EL (cell line): ENCODE data around the gene SIX2.

Source experiments
- DNase-seq: peaks from one replicate; pipeline ENCODE4 v3.0.0-alpha.2; 2016

Gene SIX2

GRCh38 chr2:45000921-45001868 lies 8.1 kb downstream of the SIX2 start:
- DNase-seq: no peak

DNA sequence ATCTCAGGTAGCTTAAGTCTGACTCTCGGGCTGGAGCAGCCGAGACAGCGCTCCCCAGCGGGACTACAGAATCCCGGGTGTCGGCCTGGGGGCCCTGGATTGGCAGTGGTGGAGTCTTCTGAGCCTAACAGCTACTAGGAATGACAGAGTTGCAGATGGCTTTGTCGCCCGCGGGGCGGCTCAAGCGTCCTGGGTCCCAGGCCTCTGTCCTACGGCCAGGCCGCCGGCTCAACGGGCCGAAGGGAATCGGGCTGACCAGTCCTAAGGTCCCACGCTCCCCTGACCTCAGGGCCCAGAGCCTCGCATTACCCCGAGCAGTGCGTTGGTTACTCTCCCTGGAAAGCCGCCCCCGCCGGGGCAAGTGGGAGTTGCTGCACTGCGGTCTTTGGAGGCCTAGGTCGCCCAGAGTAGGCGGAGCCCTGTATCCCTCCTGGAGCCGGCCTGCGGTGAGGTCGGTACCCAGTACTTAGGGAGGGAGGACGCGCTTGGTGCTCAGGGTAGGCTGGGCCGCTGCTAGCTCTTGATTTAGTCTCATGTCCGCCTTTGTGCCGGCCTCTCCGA lies 8.8 kb downstream of the SIX2 start:
- DNase-seq: no peak

GRCh38 chr2:44999540-44999939 lies 9.7 kb downstream of the SIX2 start:
- no peak for DNase-seq

- DNase-seq: no peak
Observed at GRCh38 chr2:44997963-44998362, 11.3 kb downstream of the SIX2 start.

DNA sequence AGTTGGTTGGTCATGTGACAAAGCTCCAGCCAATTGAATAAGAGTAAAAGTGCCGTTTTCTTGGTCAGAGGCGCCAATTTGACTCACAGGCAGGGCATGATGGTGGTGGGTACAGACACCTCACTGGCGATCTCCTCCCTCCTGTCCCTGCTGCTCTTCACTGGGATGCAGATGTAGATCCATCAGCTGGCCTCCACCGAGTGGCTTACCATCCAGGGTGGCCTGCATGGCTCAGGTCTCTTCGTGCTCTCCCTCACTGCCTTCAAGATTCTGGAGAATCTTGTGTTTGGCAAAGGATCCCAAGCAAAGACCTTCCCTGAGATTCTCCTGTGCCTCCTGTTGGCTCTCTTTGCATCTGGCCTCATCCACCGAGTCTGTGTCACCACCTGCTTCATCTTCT lies 12.9 kb downstream of the SIX2 start:
- no peak for DNase-seq

DNA sequence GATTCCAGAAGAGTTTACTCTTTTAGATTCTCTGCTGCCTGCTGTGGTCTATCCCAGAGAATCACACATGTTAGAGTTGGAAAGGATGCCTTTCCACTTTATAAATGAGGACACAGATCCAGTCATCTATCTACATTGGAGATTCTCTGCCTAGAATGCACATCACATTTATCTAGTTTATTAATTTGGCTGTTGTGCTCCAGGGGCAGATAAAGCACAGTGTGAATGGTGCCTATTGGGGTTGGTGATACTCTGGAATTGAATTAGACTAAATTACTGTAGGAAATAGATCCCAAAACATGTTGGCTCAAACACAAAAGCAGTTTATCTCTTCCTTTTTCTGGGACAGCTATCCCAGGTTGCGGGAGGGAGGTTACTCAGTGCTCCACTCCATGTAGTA lies 14.9 kb downstream of the SIX2 start:
- DNase-seq: no peak

DNA sequence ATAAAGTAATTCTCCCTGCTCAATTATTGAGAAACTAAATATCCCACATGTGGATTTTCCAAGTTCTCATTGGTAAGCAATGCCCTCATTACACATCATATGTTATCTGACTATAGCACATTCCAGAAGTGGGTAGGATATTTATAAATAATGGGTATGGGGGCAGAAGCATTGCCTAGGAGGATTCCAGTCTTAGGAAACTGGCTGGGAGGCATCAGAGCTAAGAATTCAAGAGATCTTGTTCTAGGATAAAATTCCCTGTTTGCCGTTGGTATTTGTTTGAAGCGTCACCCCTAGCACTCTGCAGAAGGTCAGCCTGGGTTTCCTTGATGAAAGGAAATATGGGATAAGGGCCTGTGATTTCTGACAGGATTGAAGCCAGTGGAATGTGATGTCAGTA lies 20.1 kb downstream of the SIX2 start:
- no peak for DNase-seq

DNA sequence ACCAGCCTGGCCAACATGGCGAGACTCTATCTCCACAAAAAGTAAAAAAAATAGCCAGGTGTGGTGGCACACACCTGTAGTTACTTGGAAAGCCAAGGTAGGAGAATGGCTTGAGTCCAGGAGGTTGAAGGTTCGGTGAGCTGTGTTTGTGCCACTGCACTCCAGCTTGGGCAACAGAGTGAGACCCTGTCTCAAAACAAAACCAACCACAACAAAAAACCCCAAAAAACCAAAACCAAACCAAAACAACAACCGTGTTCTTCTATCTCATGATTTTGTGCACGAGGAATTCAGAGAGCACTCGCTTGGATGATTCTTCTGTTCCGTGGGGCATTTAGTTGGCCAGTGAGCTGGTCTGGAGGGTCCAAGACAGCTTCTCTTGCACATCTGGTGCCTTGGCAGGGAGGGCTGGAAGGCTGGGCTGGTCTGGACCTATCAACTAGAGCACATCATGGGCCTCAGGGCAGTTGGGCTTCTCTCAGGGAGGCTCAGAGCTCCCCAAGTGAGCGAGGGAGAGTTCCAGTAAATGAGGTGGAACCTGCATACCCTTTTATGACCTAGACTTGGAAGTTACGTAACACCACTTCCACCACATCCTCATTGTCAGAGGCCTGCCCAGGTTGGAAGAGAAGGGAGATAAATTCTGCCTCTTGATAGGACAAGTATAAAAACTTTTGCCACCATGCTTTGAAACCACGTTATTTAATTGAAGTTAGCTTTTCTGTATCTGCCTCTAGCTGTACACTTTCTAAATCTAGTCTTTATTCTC lies 25.2 kb downstream of the SIX2 start:
- DNase-seq: no peak

DNA sequence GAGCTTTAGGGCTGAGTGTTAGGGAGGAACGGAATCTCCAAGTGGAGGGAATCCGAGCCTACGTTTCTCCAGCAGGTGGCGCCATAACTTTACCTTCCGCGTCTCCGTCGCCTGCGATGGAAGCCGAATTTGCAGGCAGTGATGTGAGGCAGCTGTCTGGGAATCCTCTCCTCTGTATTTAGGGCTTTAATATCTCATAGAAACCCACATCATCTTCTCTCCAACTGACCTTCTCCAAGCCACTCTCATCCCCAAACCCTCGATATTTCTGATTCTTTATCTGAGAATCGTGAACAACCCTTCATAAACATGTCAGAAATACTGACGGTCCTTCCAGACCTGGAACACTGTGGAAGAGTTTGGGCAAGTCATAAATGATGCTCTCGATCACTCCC lies 27.5 kb downstream of the SIX2 start:
- peak; percentile 68 for DNase-seq

DNA sequence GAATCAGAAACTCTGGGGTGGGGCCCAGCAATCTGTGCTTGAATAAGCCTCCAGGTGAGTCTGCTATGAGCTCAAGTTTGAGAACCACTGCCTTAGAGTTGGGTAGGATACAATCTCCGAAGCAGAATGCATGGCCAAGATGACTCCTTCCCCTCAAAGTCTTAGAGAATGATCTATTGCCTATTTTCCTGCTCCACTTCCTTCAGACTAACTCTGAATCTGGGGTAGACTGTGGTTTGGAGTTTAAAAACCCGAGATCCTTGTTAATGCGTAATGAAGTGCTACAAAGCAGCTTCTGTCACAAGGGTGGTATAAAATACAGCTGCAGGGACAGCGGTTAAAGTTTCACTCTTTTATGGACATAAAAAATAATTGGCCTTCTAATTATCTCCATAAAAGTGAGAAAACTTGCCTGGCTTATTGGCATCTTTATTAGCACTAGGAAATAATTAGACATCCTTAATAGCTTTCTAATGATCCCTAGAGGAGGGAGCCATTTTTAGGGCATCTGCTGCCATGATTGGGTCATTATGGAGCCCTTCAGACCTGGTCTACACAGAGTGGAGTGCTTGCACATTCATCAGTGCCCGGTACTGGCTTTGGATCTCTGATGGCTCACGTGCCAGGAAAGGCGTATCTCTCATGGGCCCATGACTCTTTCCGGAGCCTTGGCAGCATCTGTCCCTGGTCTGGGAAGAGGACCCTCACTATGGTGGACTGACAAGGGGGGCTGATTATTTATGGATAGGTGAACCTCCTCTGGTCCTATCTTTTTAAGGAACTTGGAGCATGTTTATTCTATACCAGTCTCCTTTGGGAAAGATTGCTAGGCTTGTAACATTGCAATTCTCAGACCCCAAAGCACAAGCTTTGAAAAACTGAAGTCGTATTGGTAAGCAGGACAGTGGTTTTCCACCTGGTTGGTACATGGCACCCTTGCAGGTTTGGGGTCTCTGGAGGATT lies 28.2 kb downstream of the SIX2 start:
- DNase-seq: no peak

GRCh38 chr2:44979581-44979980 lies 29.7 kb downstream of the SIX2 start:
- DNase-seq: no peak

DNA sequence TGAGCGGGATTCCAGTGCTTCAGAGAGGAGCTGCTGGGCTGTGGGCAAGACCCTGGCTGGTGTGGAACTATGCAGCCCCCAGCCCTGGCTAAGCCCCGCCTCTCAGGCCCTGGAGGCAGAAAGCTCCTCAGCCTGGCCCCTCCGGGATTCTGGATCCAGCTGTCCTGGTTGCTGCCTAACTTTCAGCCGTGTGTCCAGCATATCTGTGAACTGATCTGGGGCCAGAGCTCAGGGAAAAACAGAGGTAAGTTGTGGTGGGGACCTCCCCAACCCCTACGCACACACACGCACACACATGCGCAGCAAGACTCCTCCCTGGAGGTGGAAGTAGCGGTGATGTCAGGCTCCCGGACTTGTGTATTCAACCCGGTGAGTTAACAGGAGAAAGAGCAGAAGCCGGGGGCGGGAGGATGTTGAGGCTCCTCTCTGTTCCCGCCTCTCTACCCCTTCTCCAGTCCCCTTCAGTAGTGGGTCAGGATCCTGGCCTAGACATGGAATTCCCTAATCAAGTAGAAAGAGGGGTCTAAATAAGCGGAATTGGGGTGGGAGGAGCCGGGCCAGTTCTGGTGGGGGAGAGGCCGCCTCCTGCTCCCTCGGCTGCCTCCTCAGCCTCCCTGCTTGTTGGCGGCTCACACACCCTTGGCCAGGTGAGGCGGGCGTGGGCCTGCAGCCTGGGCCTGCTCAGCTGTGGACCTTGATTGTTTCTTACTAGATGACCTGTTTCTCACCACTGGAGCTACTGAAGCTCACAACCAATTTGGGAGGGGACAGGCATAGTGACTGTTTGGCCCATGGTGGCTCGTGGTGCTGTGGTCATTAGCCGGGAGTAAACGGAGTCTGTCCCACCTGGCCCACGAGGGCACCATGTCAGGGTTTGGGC lies 33.4 kb downstream of the SIX2 start:
- DNase-seq: no peak

DNA sequence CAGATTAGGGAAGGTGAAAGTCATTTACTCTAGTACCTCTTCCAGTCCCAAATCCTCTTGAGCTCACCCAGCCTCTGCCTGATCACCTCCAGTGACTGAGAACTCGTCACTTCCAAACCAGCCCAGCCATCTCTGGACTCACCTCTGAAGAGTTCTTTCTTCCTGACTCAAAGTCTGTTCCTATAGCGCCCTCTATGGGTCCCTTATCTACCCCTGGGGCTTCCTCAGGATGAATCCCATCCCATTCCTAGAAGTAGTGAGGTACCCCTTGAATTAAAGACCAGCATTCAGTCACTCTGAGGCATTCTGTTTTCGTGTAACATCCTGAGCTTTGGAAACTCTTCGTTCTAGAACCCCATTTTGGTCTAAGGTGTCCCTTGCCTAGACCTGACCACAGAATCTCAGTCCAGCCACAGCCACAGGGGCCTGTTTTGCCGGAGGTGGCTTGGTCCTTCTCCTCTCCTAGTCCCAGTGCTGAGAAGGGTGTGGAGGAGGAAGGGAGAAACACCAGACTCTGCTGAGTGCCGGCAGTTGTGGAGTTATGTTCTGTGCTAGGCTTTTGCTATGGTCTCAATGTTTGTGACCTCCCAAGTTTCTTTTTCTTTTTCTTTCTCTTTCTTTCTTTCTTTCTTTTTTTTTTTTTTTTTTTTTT lies 35.1 kb downstream of the SIX2 start:
- peak; percentile 73 for DNase-seq

DNA sequence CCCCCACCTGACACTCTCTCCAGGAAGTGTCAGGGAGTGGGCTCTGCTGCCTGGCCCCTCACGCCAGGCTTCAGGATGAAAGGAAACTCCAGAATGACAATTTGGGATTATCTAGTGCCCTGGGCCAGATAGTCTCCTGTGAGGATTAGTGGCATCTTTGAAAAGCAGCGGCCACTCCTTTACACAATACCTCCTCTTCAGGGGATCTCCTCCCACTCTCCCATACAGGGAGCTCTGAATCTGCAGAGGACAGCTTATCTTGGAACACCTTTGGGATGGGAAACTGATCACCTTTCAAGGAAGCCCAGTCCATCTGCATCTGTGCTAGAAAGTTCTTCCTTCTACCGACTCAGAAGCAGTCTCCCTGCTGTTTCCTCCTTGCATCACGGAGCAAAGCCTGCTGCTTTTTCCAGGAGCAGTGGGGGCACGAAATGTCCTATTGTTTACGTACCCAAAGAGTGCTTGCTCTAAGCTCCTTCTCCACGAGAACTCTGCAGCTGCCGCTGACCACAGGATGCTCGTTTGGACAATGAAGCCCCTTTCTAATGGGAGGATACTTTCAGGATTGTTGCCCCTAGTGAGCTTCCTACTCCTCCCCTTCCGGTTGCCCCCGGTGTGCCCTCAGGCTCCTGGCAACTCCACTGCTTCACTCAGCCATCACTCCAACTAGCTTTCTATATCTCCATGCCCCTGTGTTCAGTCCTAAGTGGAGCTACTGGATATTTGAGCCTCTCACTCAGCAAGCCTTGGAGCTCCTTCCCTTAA lies 36.3 kb downstream of the SIX2 start:
- no peak for DNase-seq

DNA sequence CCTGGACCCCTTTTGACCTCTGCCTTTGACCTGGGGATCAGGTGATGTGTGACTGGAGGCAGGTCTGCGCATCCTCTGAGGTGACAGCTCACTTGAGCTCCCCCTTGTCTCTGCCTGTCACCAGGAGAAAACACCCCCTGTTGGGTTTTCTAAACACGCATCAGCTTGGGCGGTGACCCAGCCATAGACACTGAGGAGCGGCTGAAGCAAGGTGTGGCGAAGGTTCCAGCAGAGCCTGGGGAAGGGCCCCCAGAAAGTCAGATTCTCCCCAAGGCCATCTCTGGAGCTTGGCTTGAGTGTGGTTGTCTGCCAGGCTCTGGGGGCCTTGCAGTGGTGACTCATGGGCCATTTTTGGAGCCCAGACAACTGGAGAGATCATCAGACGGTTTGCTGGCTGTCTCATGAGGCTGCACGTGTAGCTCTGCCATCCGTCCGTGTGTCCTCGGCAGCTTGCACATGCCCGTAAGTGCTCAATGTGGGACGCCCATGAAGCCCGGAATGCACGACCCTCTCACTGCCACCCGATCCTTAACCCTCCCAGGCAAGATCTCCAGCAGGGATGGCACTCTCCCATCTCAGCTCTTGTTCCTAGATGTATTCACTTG lies 38.3 kb downstream of the SIX2 start:
- DNase-seq: peak; percentile 70

DNA sequence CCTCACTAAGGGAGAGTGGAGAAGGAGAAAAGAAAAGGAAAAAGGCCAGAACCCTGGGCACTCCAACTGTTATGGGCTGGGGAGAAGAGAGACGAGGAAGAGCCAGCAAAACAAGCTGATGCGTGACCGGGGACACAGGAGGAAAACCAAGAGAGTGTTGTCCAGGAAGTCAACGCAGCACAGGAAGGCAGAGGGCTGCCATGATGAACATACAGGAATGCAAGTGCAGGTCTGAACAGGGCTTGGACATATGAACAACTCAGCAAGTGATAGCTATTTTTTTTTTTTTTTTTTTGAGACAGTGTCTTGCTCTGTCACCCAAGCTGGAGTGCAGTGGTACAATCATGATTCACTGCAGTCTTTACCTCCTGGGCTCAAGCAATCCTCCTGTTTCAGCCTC lies 39.3 kb downstream of the SIX2 start:
- no peak for DNase-seq

DNA sequence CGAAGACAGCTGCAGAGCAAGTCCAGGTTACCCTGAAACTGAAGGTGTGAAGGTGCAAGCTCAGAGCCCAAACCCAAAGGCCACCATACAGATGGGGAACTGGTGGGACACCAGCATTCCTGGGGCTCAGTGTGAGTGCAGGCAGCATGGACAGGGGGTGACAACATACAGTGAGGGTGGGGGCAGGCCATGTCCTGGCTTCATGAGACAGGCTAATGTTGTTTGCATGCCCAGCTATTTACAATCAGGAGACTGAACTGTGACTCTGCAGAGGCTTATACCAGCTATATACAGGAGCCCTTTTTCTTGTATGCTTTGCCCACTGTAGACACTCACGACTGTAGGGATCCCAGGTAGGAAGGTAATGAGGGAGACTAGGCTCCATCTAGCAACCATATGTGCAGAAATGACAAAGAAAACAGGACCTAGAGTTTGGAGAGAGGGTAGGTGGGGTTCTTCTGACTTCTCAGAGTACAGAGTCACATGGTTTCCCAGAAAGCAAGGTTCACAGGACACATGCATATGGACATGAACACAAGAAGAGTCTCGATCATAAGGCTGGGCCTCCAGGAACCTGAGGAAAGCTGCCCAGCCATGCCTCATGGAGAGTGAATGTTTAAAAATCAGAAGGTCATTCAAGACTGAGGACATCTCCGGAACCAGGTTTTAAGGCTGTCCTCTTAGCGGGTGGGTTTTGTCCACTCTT lies 41.4 kb downstream of the SIX2 start:
- DNase-seq: no peak

- DNase-seq: no peak
Observed at GRCh38 chr2:44967056-44967455, 42.2 kb downstream of the SIX2 start.

GRCh38 chr2:44965684-44966083 lies 43.6 kb downstream of the SIX2 start:
- DNase-seq: no peak
